Ramos (cell line): ENCODE data around the gene ALG9.

Experiments
- in situ Hi-C: fragments of 300-500 bp; cut with MboI; formaldehyde crosslinking; loops from one replicate; pipeline ENCODE4 v1.14.3; 2022; ENCODE audit warnings: low sequenced_read_pairs; ENCODE audit not compliant: unreplicated experiment

Gene ALG9

DNA sequence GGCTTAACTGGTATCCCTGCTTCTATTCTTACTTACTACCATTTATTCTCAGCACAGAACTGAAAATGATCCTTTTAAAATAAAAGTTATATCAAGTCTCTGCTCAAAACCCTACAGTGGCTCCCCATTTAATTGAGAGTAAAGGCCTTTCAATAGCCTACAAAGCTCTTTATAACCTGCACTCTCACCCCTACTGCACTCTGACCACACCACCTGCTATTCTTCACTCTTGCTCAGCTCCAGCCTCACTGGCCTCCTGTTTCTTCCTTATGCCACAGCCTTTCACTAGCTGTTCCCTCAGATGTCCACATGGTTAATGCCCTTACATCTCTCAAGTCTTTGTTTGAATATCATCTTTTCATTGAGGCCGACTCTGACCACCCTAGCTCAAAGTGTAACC is 64.3 kb downstream of the ALG9 start:
- in situ Hi-C loops = no loop called here

DNA sequence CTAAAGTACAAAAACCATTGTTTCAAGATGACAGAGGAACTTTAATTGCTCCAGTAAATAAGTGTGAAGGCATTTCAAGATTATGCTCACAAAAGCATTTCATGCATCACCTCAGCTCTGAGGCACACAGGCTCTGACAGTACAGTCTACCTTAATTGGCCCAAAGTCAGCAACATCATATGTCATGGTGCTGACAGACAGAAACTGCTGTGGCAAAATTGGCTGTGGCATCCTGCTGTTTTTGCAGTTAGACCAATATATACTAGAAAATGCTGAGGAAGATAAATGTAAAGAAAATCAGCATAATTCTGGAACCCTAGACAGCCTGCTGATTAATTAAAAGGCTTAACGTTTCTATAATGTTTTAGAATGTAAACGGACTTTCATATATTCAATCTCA is 70.2 kb downstream of the ALG9 start:
- in situ Hi-C loops = no loop called here

DNA sequence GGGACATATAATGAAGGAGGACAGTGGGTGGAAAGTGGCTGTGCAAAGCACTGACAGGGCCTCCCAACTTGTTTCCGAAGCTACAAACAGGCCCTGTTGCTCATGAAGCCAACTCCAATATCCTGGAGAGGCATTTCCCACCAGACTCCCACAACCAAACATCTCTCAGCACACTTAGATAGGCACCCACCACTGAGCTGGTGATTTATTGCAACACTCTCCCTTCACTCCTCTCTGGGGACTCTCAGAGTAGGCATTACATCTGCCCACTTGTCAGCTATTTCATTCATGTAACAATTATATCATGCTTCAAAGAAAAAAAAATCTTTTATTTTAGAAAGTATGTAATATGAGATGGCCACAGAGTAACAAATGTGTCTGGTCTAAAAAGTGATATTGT is 73.1 kb downstream of the ALG9 start:
- in situ Hi-C loops = no loop called here

DNA sequence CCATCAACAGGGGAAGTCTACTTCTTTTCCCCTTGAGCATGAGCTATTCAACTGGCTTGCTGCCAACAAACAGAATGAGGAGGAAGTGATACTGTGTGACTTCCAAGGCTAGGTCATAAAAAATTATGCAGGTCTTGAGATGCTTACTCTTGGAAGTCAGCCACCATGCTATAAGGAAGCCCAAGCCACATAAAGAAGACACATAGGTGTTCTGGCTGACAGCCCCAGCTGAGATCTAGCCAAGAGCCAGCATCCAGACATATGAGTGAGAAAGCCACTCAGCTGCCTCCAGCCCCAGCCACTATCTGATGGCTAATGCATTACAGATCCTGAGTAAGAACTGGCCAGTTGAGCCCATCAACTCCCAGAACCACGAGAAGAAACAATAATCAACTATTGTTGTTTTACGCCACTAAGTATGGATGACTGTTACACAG is 74.2 kb downstream of the ALG9 start:
- in situ Hi-C loops = no loop called here

DNA sequence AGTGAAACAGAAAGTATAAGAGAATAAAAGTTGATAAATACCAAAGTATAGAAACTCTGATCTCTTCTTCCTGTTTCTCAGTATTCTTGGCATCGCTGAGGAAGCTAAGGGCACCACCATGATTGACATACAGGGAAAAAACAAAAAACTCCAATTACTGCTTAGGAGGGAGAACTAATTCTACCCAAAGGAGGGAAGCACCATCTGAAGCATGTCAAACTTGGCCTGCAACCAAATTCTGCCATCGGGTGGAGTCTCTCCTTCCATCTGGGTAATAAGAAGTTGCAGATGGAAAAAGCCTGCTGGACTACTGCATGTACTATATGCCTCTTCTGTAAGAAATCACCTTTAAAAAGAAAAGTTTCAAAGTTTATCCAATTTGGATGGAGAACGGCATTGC is 74.7 kb downstream of the ALG9 start:
- in situ Hi-C loops = no loop called here

DNA sequence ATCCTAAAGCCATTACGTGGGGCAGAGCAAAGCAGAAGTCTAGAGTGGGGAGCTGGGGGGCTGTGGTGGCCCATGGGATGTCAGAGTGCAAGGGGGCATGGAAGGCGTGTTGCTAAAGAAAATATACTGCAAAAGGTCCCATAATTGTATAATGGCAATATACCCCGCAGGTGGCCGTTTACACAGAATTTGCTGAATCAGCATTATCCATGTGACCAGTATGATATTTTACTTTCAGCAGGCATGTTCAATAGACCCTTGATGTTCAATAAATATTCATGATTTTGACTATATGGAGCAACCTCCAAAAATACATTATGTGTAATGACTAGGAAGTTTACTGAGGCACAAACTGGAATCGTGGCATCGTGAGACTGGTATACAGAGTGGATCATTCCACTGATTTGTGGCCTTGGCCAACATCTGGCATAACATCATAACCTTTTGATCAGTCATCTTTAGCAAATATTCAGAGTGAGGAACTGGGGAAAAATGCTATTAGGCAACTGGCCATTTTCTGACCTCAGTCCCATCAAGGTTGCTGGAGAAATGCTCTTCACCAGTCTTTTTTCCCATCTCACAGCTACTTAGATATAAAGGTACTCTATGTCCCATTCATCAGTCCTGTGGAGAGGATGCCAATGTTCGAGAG is 75.9 kb downstream of the ALG9 start:
- in situ Hi-C loops = no loop called here

DNA sequence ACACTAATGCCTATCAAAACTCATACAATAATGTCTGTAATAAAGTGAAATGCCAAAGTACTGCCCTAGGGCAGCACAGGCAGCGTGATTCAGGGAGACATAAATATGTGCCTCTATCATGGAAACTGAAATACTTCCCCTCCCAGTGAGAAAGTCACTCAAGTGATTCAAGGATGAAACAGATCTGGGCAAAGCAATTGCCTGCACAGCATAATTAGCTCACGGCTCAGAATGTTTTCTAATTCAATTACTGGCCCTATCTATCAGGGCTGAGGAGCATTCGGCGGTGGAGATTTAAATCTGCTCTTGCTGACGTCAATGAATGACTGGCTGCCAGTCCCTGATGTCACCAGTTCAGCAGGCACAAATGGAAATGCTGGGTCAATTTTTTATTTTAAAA is 77.5 kb downstream of the ALG9 start:
- in situ Hi-C loops = no loop called here

DNA sequence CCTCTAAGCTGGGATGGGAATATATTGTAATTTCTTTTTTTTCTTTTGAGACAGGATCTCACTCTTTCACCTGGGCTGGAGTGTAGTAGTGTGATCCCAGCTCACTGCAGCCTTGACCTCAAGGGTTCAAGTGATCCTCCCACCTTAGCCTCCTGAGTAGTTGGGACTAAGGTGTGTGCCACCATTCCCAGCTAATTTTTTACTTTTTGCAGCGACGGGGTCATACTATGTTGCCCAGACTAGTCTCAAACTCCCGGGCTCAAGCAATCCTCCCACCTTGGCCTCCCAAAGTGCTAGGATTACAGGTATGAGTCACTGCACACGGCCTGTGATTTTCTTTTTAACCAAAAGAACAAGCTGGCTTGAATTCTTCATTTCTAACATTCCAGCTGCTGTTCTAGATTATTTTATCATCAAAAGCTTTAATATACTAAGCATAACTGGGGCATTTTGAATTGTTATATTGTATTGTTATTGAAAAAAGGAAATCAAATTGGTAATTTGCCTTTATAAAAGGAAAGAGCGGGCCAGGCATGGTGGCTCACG is 78.4 kb downstream of the ALG9 start:
- in situ Hi-C loops = no loop called here

DNA sequence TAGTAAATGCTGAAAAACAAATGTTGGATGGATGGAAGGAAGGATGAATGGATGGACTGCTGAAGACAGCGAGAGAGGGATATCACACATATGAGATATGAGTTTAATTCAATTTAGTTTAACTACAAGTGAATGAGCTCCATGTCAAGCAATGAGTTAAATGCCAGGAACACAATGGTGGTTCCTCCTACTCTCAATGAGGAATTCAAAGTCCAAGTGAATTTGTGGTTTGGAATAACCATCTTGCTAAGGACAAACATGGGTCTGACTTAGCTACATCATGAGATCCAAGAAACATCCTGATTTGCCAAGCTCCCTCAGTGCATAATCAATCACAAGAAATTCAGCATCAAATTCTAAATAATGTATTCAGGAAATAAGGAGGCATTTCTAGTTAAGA is 79.1 kb downstream of the ALG9 start:
- in situ Hi-C loops = no loop called here

DNA sequence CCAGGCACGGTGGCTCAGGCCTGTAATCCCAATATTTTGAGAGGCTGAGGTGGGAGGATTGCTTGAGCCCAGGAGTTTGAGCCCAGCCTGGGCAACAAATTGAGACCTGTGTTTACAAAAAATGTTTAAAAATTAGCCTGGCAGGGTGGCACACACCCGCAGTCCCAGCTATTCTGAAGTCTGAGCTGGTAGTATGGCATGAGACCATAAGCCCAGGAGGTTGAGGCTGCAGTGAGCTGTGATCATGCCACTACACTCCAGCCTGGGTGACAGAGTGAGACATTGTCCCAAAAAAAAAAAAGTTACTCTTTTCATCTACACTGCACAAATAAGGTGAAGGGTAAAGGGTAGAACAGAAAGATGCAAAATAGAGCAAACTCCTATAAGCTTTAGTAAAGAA is 82.9 kb downstream of the ALG9 start:
- in situ Hi-C loops = no loop called here

DNA sequence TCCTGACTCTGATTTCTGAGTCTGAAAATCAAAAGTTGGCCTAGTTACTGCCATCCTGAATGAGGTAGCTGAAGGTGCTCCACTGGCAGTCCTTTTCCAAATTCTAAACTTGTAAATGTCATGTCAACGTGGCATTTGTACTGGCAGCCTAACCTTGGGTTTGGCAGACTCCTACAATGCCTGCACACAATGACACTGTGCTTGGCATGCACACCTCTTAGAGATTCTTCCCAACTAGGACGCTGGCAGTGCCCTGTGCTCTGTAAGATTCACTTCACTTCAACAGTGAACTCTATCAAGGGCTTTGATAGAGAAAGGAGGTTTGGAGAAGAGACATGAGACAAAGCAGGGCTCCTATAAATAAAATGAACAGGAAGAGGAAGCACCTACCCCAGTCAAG is 83.3 kb downstream of the ALG9 start:
- in situ Hi-C loops = no loop called here

DNA sequence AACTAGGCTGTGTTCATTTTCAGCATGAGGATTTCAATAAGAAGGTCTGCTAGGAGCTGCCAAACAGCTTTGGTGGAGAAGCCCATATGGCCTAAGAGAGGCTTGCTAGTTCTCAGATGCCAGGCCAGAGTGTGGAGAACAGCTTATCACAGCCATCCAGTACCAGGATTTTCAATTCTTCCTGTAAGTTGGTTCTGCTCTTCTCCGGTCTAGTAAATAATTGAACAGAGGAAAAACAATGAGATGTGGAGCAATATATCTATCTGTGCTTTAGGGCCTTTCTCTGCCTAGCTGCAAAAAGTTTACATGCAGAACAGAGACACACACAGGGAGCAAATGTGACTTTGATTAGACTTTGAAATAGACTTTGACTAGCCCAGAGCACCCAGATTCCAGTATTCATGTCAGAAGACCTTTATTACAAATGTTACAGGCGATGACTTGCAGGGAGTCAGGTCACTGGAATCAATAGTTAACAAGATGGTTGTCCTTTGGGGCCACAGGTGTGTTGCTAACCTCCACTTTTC is 85.4 kb downstream of the ALG9 start:
- in situ Hi-C loops = no loop called here

DNA sequence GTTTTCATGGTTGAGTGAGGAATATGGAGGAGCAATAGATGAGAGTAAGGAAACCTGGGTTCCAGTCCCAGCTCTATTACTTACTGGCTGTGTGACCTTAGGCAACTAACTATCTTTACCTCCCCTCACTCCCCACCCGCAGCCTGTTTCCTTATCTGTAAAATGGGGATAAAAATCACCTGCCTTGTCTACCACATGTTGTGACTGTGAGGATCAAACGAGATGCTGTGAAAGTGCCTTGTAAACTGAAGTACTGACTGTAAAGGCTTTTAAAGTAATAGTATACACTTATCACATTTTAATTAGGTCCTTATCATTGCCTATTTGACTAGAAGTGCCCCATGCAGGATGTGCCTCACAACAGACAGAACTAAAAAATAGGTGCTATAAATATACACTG is 86.3 kb downstream of the ALG9 start:
- in situ Hi-C loops = no loop called here

DNA sequence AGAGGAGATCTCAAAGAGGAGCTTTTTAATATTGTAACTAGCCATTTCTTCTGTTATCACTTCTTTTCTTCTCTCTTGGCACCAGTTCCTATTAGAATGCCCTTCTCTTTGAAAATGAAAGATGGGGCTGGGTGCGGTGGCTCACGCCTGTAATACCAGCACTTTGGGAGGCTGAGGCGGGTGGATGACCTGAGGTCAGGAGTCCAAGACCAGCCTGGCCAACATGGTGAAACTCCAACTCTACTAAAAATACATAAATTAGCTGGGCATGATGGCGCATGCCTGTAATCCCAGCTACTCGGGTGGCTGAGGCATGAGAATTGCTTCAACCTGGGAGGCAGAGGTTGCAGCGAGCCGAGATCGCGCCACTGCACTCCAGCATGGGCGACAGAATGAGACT is 87.1 kb downstream of the ALG9 start:
- in situ Hi-C loops = loop anchor here (5.0 kb wide), 1 partner anchor 182 kb away; the partner anchor contains the start of gene SIK2

DNA sequence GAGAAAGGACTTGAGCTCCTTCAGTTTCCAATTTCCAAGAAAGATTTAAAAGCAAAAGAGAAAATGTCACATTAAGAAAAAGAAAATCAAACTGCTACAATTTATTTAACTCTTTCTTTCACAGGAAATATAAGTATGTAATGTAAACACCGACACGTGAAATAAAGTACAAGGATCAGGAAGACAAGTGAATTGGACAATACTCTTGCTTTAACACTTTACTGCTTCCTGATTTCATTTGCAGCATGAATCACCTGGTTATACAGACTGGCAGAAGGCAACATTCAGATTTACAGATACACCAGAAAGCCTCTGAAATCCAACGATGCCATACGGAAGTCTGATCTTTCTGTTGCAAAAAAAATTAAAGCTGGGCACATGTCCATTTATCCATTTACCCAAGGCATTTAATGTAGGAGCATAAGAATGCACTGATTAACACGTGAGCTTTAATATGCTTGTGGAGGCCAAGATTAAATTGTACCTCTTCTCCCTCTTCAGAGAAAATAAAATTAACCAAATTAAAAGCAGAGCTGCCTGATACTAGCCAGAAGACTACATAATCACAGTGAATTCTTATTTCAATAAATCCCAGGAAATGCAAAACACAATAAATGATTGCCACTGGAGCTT is 89.2 kb downstream of the ALG9 start:
- in situ Hi-C loops = loop anchor here (5.0 kb wide), 1 partner anchor 180 kb away; the partner anchor contains the start of gene SIK2

DNA sequence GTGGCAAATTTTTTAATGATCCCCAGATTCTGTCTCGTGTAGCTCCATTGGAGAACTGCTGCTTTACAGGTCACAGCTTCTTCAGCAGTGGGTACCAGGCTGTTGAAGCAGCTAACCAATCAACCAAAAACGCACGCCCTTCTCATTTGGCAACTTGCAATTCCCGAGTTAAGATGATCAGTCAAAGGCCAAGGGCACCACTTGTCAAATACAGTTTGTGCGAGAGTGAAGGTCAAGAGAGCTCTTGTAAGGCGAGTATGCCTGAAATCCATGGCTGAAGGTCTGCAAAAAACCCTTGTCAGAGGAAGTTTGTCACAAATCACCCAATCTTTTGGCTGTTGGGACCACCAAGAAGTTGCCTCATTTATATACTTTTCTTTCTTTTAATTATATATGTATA is 92.3 kb downstream of the ALG9 start:
- in situ Hi-C loops = no loop called here

DNA sequence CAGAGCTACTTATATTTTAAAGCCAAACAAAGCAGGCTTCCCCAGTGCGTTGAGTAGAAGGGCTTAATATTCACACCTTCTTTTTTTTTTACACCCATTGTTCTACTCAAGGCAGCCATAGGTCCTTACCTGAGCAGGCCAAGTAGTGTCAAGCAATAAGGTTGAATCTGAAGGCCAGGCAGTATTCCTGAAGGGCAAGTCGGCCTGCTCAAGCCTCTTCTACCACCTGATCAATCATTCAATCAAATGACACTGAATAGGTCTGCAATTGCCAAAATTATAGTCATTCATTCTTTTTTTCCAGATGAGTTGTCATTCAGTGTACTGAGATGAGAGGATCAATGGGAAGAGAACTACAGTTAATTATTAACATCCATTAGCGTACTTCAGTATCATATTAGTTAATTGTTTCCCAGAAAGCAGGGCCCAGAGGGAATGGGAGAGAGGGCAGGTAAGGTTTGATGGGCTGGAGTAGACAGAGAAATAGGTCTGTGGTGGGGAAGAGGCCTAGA is 93.3 kb downstream of the ALG9 start:
- in situ Hi-C loops = no loop called here

DNA sequence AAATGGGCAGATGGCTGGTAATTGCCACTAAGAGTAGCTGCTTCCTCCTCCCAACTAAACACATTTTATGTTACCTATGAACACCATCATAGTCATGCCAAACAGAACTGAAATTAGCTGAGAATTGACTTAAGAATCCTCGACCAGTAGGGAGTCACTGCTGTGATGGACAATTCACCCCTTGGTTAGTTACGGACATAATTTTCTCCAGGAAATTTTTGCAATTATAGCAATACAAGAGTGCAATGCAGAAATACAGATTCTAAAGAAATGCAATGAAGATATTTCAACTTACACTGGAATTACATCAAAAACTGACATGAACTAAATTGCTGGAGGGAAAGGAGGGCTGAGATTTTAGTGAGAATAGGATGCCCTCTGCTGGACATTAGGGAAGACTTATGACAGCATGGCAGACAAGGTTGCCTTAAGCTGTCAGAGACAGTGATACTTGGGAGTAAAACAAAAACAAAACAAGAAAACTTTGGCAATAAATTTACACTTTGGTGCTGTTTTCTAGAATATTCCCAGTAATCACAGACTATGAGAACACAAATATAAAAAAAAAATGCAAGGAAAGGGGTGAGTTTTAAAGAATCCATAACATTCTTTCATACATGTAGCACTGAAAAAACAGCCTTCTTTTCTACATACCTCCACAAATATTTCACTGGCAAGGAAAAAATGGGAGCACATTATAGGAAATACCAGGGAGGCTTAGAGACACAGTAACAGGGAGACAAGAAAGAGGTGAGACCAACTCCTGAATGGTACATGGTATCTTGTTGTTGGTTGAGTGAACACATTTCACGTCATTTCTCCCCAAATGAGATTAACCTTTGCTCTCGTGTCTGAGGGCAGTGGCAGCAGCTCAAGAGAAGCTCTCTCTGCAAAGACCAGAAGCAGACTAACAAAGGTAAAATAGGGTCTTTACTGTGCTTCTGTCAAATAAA is 94.0 kb downstream of the ALG9 start:
- in situ Hi-C loops = no loop called here

DNA sequence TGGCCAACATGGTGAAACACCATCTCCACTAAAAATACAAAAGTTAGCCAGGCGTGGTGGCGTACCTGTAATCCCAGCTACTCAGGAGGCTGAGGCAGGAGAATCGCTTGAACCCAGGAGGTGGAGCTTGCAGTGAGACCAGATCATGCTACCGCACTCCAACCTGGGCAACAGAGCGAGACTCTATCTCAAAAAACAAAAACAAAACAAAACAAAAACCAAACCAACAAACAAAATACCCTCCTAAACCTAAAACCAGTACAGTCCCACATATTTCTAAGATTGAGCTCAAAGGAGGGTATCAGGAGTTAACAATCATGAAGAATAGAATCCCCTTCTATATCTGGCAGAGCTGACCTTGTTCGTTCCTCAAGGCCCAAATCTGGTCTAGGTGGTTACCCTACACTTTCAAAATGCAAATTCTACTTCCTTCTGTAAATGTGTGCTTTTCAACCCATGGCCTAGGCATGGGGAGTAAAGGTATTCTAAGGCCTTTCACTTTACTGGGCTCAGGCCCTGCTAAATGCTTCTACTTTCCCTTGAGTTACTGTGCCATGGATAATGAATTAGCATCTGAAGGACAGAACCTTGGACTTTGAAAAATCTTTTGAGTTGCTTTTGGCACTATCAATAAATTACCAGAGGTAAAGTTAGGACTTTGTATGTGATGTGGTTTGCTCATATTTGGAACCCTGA is 94.8 kb downstream of the ALG9 start:
- in situ Hi-C loops = no loop called here
